Hepatocyte (in vitro differentiated cells): Measurements from ENCODE around the gene ALOX5. TPM values are rescaled to one million over a fixed set of nuclear protein-coding genes. Genes with fewer than 3 reads are reported as not detected.
"Not testable (repeated sequence)": the region's sequence is repeated elsewhere in the genome, so short reads cannot be mapped to it uniquely, and the experiment has no call there.

ENCODE experiments used
- DNase-seq: peaks from one replicate; pipeline ENCODE4 v3.0.0-alpha.2; 2016; ENCODE audit warnings: low spot score
- H2AFZ ChIP-seq: fragments of 200-600 bp; sonication (generic); 2 replicates; pipeline ENCODE4 v1.6.0; 2016; ENCODE audit warnings: antibody characterized with exemption, mild to moderate bottlenecking
- H3K27ac ChIP-seq: fragments of 200-600 bp; sonication (generic); 2 replicates; pipeline ENCODE4 v1.5.1; 2016; ENCODE audit warnings: mild to moderate bottlenecking
- H3K27me3 ChIP-seq: fragments of 200-600 bp; sonication (generic); 2 replicates; pipeline ENCODE4 v1.6.1; 2016
- H3K36me3 ChIP-seq: fragments of 200-600 bp; sonication (generic); replicated peaks from 2 replicates; pipeline ENCODE4 v1.5.1; 2016; ENCODE audit warnings: low read depth; ENCODE audit not compliant: insufficient read depth
- H3K4me1 ChIP-seq: fragments of 200-600 bp; sonication (generic); 2 replicates; pipeline ENCODE4 v1.5.1; 2016; ENCODE audit warnings: mild to moderate bottlenecking, moderate library complexity; ENCODE audit not compliant: insufficient read depth
- H3K4me2 ChIP-seq: fragments of 200-600 bp; sonication (generic); 2 replicates; pipeline ENCODE4 v1.6.0; 2016
- H3K4me3 ChIP-seq: fragments of 200-600 bp; sonication (generic); 2 replicates; pipeline ENCODE4 v1.5.1; 2016; ENCODE audit warnings: mild to moderate bottlenecking
- H3K79me2 ChIP-seq: fragments of 200-600 bp; sonication (generic); 2 replicates; pipeline ENCODE4 v1.6.0; 2017; ENCODE audit warnings: mild to moderate bottlenecking
- H3K9me2 ChIP-seq: fragments of 200-600 bp; sonication (generic); replicated peaks from 2 replicates; pipeline ENCODE4 v1.6.0; 2017; ENCODE audit warnings: mild to moderate bottlenecking; ENCODE audit not compliant: insufficient read depth
- H3K9me3 ChIP-seq: fragments of 200-600 bp; sonication (generic); 2 replicates; pipeline ENCODE4 v1.5.1; 2016; ENCODE audit warnings: low read depth, mild to moderate bottlenecking
- H4K20me1 ChIP-seq: fragments of 200-600 bp; sonication (generic); 2 replicates; pipeline ENCODE4 v1.6.0; 2016; ENCODE audit warnings: mild to moderate bottlenecking; ENCODE audit not compliant: insufficient read depth, poor library complexity, severe bottlenecking
- CTCF ChIP-seq: fragments of 200-600 bp; sonication (generic); IDR thresholded peaks from 2 replicates; pipeline ENCODE4 v1.5.1; 2016; ENCODE audit warnings: antibody characterized with exemption, mild to moderate bottlenecking; ENCODE audit not compliant: poor library complexity
- EZH2 ChIP-seq: fragments of 200-600 bp; sonication (generic); IDR thresholded peaks from 2 replicates; pipeline ENCODE4 v1.6.1; 2016; ENCODE audit warnings: antibody characterized with exemption, mild to moderate bottlenecking, borderline replicate concordance
- EZH2phosphoT487 ChIP-seq: fragments of 200-600 bp; sonication (generic); IDR thresholded peaks from one replicate; pipeline ENCODE4 v1.6.1; 2018; ENCODE audit warnings: antibody characterized with exemption, mild to moderate bottlenecking, low read depth, moderate library complexity; ENCODE audit not compliant: unreplicated experiment, severe bottlenecking
- WGBS: methylation state at CpG from one replicate; pipeline ENCODE4 v1.1.6; 2016; ENCODE audit warnings: low lambda C conversion rate; ENCODE audit errors: missing lambda C conversion rate; 5-methylcytosine and 5-hydroxymethylcytosine counted together
- polyA plus RNA-seq: library from polyadenylated mRNA; unstranded; fragments of >200 nt; fragmentation: Nextera tagmentation; extraction: Ambion mirVana; gene quantifications from 2 replicates; pipeline ENCODE4 v1.2.1, GENCODE V29; 2016
- total RNA-seq: library from RNA; depleted of rRNA; stranded (reverse); fragments of >200 nt; gene quantifications from 2 replicates; pipeline ENCODE4 v1.2.3, GENCODE V29; 2014

Gene ALOX5
- total RNA-seq (3.5 and 5.0 TPM in 2 replicates), polyA plus RNA-seq (4.4 and 9.0 TPM in 2 replicates)

GRCh38 chr10:45373576-45374349 lies at the start of gene ALOX5:
TSS of gene ALOX5 (plus strand) at chr10:45374216. CDS start at chr10:45374280, 64 bp downstream.
- Histone ChIP-seq H3K27ac (no peak within 1 kb of the TSS), H2AFZ (peak within 1 kb of the TSS; percentile 84), H3K4me3 (peak within 1 kb of the TSS; percentile 32), H3K4me1 (peaks cover 11% of the 10 kb centered on the region), H3K9me3 (no peaks in the 10 kb centered on the region), H3K27me3 (peaks cover 52% of the 10 kb centered on the region), H3K4me2 (peak within 1 kb of the TSS; percentile 93), H3K79me2 (no peaks in the 10 kb centered on the region), H4K20me1 (no peaks in the 10 kb centered on the region), H3K9me2 (no peaks in the 10 kb centered on the region), H3K36me3 (no peaks in the 10 kb centered on the region)
- TF ChIP-seq EZH2 (no peak), EZH2phosphoT487 (no peak), CTCF (no peak)
- DNase-seq, result peak; percentile 77
- 2% methylated on average over 32 of the region's 59 CpGs for WGBS

GRCh38 chr10:45325116-45325515 lies 48.9 kb upstream of the ALOX5 start:
- H3K4me3 ChIP-seq, result no peak overlapping the region
- H3K27ac ChIP-seq, result no peak overlapping the region
- H4K20me1 ChIP-seq, result no peaks in the 10 kb centered on the region
- no peaks in the 10 kb centered on the region for H3K9me2 ChIP-seq
- H2AFZ ChIP-seq, result no peak overlapping the region
- TF ChIP-seq EZH2phosphoT487, result no peak
- H3K4me1 ChIP-seq, result no peaks in the 10 kb centered on the region
- H3K4me2 ChIP-seq, result no peak overlapping the region
- H3K27me3 ChIP-seq, result no peaks in the 10 kb centered on the region
- 94% methylated on average over 1 of the region's 1 CpG for WGBS
- DNase-seq, result no peak
- H3K79me2 ChIP-seq, result no peaks in the 10 kb centered on the region
- H3K36me3 ChIP-seq, result no peaks in the 10 kb centered on the region
- H3K9me3 ChIP-seq, result no peaks in the 10 kb centered on the region

GRCh38 chr10:45326864-45327263 lies 47.2 kb upstream of the ALOX5 start:
- WGBS, result 92% methylated on average over 1 of the region's 1 CpG
- H3K27ac ChIP-seq, H3K9me3 ChIP-seq, H3K36me3 ChIP-seq, H4K20me1 ChIP-seq, H3K4me2 ChIP-seq, H2AFZ ChIP-seq, H3K4me1 ChIP-seq, H3K9me2 ChIP-seq, H3K4me3 ChIP-seq, DNase-seq, H3K79me2 ChIP-seq, H3K27me3 ChIP-seq: not testable (repeated sequence)

- not testable (repeated sequence) for H3K9me2 ChIP-seq, H3K4me3 ChIP-seq, H3K27me3 ChIP-seq, DNase-seq, H3K4me1 ChIP-seq, H3K79me2 ChIP-seq, H3K9me3 ChIP-seq, H4K20me1 ChIP-seq, H3K36me3 ChIP-seq, H2AFZ ChIP-seq, H3K27ac ChIP-seq, H3K4me2 ChIP-seq
- 88% methylated on average over 3 of the region's 3 CpGs for WGBS
These were observed 42.2 kb upstream of the ALOX5 start for GRCh38 chr10:45331824-45332223.

- H3K4me2 ChIP-seq, result no peak overlapping the region
- WGBS, result 94% methylated on average over 1 of the region's 1 CpG
- DNase-seq, result no peak
These were observed 34.1 kb upstream of the ALOX5 start for GRCh38 chr10:45339894-45340293.

GRCh38 chr10:45340420-45340819 lies 33.6 kb upstream of the ALOX5 start:
- not testable (repeated sequence) for H3K36me3 ChIP-seq, H3K27ac ChIP-seq, H2AFZ ChIP-seq, H3K27me3 ChIP-seq, H3K4me3 ChIP-seq, H3K9me2 ChIP-seq, DNase-seq, H4K20me1 ChIP-seq, H3K79me2 ChIP-seq, H3K4me2 ChIP-seq, H3K4me1 ChIP-seq, H3K9me3 ChIP-seq
- WGBS, result 76% methylated on average over 4 of the region's 4 CpGs

More at GRCh38 chr10:45339894-45340293, 34.1 kb upstream of the ALOX5 start:
- Histone ChIP-seq H3K9me3 (no peaks in the 10 kb centered on the region), H3K27ac (no peak overlapping the region), H4K20me1 (no peaks in the 10 kb centered on the region), H3K79me2 (no peaks in the 10 kb centered on the region), H2AFZ (no peak overlapping the region), H3K27me3 (no peaks in the 10 kb centered on the region), H3K9me2 (no peaks in the 10 kb centered on the region), H3K4me1 (no peaks in the 10 kb centered on the region), H3K36me3 (no peaks in the 10 kb centered on the region), H3K4me3 (no peak overlapping the region)
- TF ChIP-seq CTCF (no peak), EZH2phosphoT487 (no peak), EZH2 (no peak)

GRCh38 chr10:45346652-45347335 lies 27.2 kb upstream of the ALOX5 start:
- H3K36me3 ChIP-seq, H4K20me1 ChIP-seq, H3K4me3 ChIP-seq, H3K27ac ChIP-seq, H3K4me2 ChIP-seq, H2AFZ ChIP-seq, DNase-seq, H3K79me2 ChIP-seq, H3K27me3 ChIP-seq, H3K9me3 ChIP-seq, H3K9me2 ChIP-seq, H3K4me1 ChIP-seq: not testable (repeated sequence)
- WGBS, result 94% methylated on average over 14 of the region's 24 CpGs
